Measurements from ENCODE around the gene FAM170B.

DNA sequence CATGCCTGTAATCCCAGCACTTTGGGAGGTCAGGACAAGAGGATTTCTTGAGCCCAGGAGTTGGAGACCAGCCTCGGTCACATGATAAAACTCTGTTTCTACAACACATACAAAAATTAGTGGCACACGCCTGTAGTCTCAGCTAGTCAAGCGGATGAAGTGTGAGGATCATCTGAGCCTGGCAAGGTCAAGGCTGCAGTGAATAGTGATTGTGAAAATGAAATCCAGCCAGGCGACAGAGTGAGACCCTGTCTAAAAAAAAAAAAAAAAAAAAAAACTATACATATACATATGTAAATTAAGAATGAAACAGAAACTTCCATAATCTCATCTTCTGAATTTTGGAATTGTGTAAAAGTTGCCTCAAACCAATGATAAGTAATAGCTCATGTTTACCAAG is 18.2 kb upstream of the FAM170B start:
- TF ChIP-seq, protein P1, sequence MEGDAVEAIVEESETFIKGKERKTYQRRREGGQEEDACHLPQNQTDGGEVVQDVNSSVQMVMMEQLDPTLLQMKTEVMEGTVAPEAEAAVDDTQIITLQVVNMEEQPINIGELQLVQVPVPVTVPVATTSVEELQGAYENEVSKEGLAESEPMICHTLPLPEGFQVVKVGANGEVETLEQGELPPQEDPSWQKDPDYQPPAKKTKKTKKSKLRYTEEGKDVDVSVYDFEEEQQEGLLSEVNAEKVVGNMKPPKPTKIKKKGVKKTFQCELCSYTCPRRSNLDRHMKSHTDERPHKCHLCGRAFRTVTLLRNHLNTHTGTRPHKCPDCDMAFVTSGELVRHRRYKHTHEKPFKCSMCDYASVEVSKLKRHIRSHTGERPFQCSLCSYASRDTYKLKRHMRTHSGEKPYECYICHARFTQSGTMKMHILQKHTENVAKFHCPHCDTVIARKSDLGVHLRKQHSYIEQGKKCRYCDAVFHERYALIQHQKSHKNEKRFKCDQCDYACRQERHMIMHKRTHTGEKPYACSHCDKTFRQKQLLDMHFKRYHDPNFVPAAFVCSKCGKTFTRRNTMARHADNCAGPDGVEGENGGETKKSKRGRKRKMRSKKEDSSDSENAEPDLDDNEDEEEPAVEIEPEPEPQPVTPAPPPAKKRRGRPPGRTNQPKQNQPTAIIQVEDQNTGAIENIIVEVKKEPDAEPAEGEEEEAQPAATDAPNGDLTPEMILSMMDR (IDR thresholded peaks at IDR 0.05 in 4 of 5, conservative IDR thresholded peaks at IDR 0.05 in 1 of 5): no peak
- TF ChIP-seq POLR2A (IDR thresholded peaks at IDR 0.05): no peak

Measured in gastrocnemius medialis (tissue), 4 donors.